Measurements from ENCODE around the gene BRIP1.

Gene BRIP1

GRCh38 chr17:61738249-61738648, 125.1 kb downstream of the BRIP1 start:
- Histone ChIP-seq H3K9ac (no peak overlapping the region), H3K36me3 (peaks cover 37 to 86% (median 69%) of the 10 kb centered on the region in 11 experiments), H3K4me1 (no peaks in the 10 kb centered on the region), H3K27me3 (no peaks in the 10 kb centered on the region), H3K27ac (no peak overlapping the region), H3K9me3 (replicated peaks in 1 of 11) (peaks cover 49 to 68% (median 61%) of the 10 kb centered on the region in 11 experiments), H3K4me3 (no peak overlapping the region), H3K4me2 (no peak overlapping the region), H4K20me1 (no peaks in the 10 kb centered on the region)
- no peak for TF ChIP-seq Cebpa-rat (IDR thresholded peaks at IDR 0.05)

DNA sequence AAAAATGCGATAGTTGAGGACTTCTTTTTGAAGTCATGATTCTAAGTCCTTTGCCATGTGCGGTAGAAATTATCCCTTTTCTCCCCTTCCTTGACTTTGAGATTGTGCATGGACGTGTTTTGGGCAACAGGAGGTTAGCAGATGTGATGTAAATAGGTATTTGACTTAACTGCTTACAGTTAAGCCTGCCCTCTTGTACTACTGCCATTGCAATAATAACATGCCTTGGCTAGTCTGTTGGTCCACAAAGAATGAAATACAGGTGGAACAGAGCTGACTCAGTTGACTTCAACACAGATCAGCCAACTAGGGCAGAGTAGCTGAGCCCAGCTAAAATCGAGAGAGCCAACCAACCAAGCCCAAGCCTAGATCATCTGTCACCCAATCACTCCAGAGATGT, 125.5 kb downstream of the BRIP1 start:
- Histone ChIP-seq H3K27me3 (no peaks in the 10 kb centered on the region), H4K20me1 (no peaks in the 10 kb centered on the region), H3K4me1 (no peaks in the 10 kb centered on the region), H3K9me3 (replicated peaks in 1 of 11) (peaks cover 48 to 66% (median 58%) of the 10 kb centered on the region in 11 experiments), H3K36me3 (peaks cover 36 to 86% (median 65%) of the 10 kb centered on the region in 11 experiments), H3K9ac (no peak overlapping the region), H3K27ac (no peak overlapping the region), H3K4me3 (no peak overlapping the region), H3K4me2 (no peak overlapping the region)
- TF ChIP-seq Cebpa-rat (IDR thresholded peaks at IDR 0.05), result no peak

- no peak overlapping the region for H3K27ac ChIP-seq
- H3K9ac ChIP-seq, result no peak overlapping the region
- no peak overlapping the region for H3K4me3 ChIP-seq
- TF ChIP-seq Cebpa-rat (IDR thresholded peaks at IDR 0.05), result no peak
- no peaks in the 10 kb centered on the region for H3K27me3 ChIP-seq
- H3K36me3 ChIP-seq, result peaks cover 22 to 82% (median 51%) of the 10 kb centered on the region in 11 experiments
- H4K20me1 ChIP-seq, result no peaks in the 10 kb centered on the region
- no peak overlapping the region for H3K4me2 ChIP-seq
- no peaks in the 10 kb centered on the region for H3K4me1 ChIP-seq
- peaks cover 34 to 52% (median 45%) of the 10 kb centered on the region in 11 experiments for H3K9me3 ChIP-seq (replicated peaks in 1 of 11)
Measured at GRCh38 chr17:61736438-61736837, 126.9 kb downstream of the BRIP1 start.

DNA sequence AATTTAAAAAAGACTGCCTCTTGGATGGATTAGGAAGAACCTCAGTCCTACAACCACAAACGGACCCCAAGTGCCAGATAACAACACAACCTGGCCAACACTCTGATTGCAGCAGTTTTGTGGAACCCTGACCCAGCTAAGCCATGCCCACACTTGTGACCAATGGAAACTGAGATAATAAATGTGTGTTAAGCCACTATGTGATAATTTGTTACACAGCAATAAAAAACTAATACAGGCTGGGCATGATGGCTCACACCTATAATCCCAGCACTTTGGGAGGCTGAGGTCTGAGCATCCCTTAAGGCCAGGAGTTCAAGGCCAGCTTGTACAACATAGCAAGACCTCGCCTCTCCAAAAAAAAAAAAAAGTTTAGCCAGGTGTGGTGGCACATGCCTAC, 127.5 kb downstream of the BRIP1 start:
- H3K27me3 ChIP-seq, result no peaks in the 10 kb centered on the region

GRCh38 chr17:61734466-61734865, 128.9 kb downstream of the BRIP1 start:
- Histone ChIP-seq H3K4me3 (no peak overlapping the region), H3K27ac (no peak overlapping the region), H3K27me3 (no peaks in the 10 kb centered on the region), H3K4me2 (no peak overlapping the region), H3K4me1 (no peaks in the 10 kb centered on the region), H4K20me1 (no peaks in the 10 kb centered on the region), H3K9me3 (replicated peaks in 1 of 11) (peaks cover 25 to 34% (median 27%) of the 10 kb centered on the region in 11 experiments), H3K36me3 (peaks cover 9 to 67% (median 34%) of the 10 kb centered on the region in 11 experiments; a peak in 21 of 22 replicates), H3K9ac (no peak overlapping the region)
- no peak for TF ChIP-seq Cebpa-rat (IDR thresholded peaks at IDR 0.05)

More for the DNA sequence above, 127.5 kb downstream of the BRIP1 start:
- Histone ChIP-seq H3K27ac (no peak overlapping the region), H3K9me3 (replicated peaks in 1 of 11) (peaks cover 28 to 46% (median 38%) of the 10 kb centered on the region in 11 experiments), H3K9ac (no peak overlapping the region), H3K36me3 (peaks cover 17 to 75% (median 44%) of the 10 kb centered on the region in 11 experiments), H3K4me2 (no peak overlapping the region), H3K4me1 (no peaks in the 10 kb centered on the region), H4K20me1 (no peaks in the 10 kb centered on the region), H3K4me3 (no peak overlapping the region)
- no peak for TF ChIP-seq Cebpa-rat (IDR thresholded peaks at IDR 0.05)

DNA sequence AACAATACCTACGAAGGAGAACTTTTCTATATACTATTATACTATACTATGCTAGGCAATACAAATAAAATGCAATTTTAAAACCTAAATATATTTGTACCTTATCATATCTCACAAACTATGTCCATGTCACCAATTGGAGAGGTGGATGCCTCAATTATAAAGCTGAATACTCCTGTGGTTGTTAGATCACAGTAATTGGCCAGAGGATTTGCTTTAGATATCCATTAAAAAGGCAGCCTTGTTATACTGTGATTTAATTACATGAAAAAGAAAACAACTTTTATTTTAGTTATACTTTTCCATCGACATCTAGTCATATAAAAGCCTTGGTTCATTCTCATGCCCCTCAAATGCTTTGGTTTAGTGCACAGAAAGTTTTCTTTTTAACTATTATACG, 129.3 kb downstream of the BRIP1 start:
- H3K9me3 ChIP-seq (replicated peaks in 1 of 11), result peaks cover 20 to 30% (median 23%) of the 10 kb centered on the region in 11 experiments
- no peak overlapping the region for H3K27ac ChIP-seq
- no peak for TF ChIP-seq Cebpa-rat (IDR thresholded peaks at IDR 0.05)
- H4K20me1 ChIP-seq, result no peaks in the 10 kb centered on the region
- H3K4me2 ChIP-seq, result no peak overlapping the region
- no peaks in the 10 kb centered on the region for H3K27me3 ChIP-seq
- peaks cover 9 to 67% (median 30%) of the 10 kb centered on the region in 11 experiments; a peak in 21 of 22 replicates for H3K36me3 ChIP-seq
- no peaks in the 10 kb centered on the region for H3K4me1 ChIP-seq
- H3K4me3 ChIP-seq, result no peak overlapping the region
- no peak overlapping the region for H3K9ac ChIP-seq

DNA sequence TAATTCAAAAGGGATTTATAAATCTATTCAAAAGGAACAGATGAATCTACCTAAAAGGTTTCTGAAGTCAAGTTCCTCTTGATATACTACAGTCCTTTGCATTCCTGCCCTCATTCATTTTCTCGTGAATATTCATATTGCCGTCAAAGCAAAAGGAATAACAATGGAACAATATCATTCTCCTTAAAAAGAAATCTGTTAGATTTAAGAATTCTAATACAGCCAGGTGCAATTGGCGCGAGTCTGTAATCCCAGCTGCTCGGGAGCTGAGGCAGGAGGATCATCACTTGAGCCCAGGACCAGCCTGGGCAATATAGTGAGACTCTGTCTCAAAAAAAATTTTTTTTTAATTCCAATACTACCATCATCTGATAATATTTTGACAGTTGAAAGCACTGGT, 130.3 kb downstream of the BRIP1 start:
- H4K20me1 ChIP-seq, result no peaks in the 10 kb centered on the region
- peaks cover 12 to 22% (median 14%) of the 10 kb centered on the region in 11 experiments for H3K9me3 ChIP-seq (replicated peaks in 1 of 11)
- no peak overlapping the region for H3K27ac ChIP-seq
- no peak overlapping the region for H3K4me3 ChIP-seq
- no peak overlapping the region for H3K4me2 ChIP-seq
- no peak for TF ChIP-seq Cebpa-rat (IDR thresholded peaks at IDR 0.05)
- H3K9ac ChIP-seq, result no peak overlapping the region
- H3K27me3 ChIP-seq, result no peaks in the 10 kb centered on the region
- H3K36me3 ChIP-seq, result peaks cover 4 to 65% (median 30%) of the 10 kb centered on the region in 11 experiments; a peak in 21 of 22 replicates
- no peaks in the 10 kb centered on the region for H3K4me1 ChIP-seq

- H3K27ac ChIP-seq, result no peak overlapping the region
- no peak overlapping the region for H3K4me3 ChIP-seq
- no peak for TF ChIP-seq Cebpa-rat (IDR thresholded peaks at IDR 0.05)
- no peaks in the 10 kb centered on the region for H3K4me1 ChIP-seq
- H4K20me1 ChIP-seq, result no peaks in the 10 kb centered on the region
- H3K36me3 ChIP-seq, result peaks cover 0 to 60% (median 21%) of the 10 kb centered on the region in 11 experiments; a peak in 17 of 22 replicates
- H3K27me3 ChIP-seq, result no peaks in the 10 kb centered on the region
- H3K9me3 ChIP-seq (replicated peaks in 1 of 11), result peaks cover 3 to 14% (median 6%) of the 10 kb centered on the region in 11 experiments; a peak in 21 of 22 replicates
- no peak overlapping the region for H3K4me2 ChIP-seq
- H3K9ac ChIP-seq, result no peak overlapping the region
Measured at GRCh38 chr17:61732169-61732568, 131.2 kb downstream of the BRIP1 start.

- Histone ChIP-seq H3K36me3 (peaks cover 0 to 60% (median 18%) of the 10 kb centered on the region in 11 experiments; a peak in 14 of 22 replicates), H3K27me3 (no peaks in the 10 kb centered on the region), H3K9me3 (replicated peaks in 1 of 11) (peaks cover 0 to 9% (median 0%) of the 10 kb centered on the region in 11 experiments; a peak in 6 of 22 replicates), H3K4me2 (no peak overlapping the region), H3K4me3 (no peak overlapping the region), H3K4me1 (no peaks in the 10 kb centered on the region), H3K9ac (no peak overlapping the region), H3K27ac (no peak overlapping the region), H4K20me1 (no peaks in the 10 kb centered on the region)
- no peak for TF ChIP-seq Cebpa-rat (IDR thresholded peaks at IDR 0.05)
Measured at GRCh38 chr17:61731330-61731729, 132.0 kb downstream of the BRIP1 start.

- no peak for TF ChIP-seq Cebpa-rat (IDR thresholded peaks at IDR 0.05)
- H3K9me3 ChIP-seq (replicated peaks in 1 of 11), result no peaks in the 10 kb centered on the region
- H3K36me3 ChIP-seq, result peaks cover 0 to 55% (median 14%) of the 10 kb centered on the region in 11 experiments; a peak in 11 of 22 replicates
- H3K27ac ChIP-seq, result no peak overlapping the region
- no peaks in the 10 kb centered on the region for H3K4me1 ChIP-seq
- H3K27me3 ChIP-seq, result no peaks in the 10 kb centered on the region
- H3K4me3 ChIP-seq, result no peak overlapping the region
- H3K4me2 ChIP-seq, result no peak overlapping the region
- H4K20me1 ChIP-seq, result no peaks in the 10 kb centered on the region
- H3K9ac ChIP-seq, result no peak overlapping the region
Measured at GRCh38 chr17:61729690-61730268, 133.5 kb downstream of the BRIP1 start.
